OCI-LY1 (cell line): ENCODE results near the gene ANKRD40CL.

ENCODE experiments used
- EZH2 ChIP-seq: fragments of 200-600 bp; sonication (generic), shearing (Covaris generic); IDR thresholded peaks from 2 replicates; pipeline ENCODE4 v1.8.0; 2017; ENCODE audit warnings: borderline replicate concordance, mixed run types, mild to moderate bottlenecking, antibody characterized with exemption, low read length, moderate library complexity, mixed read lengths
- TF ChIP-seq, protein P1 (sequence below): fragments of 200-600 bp; sonication (generic), shearing (Covaris generic); IDR thresholded peaks from 2 replicates; pipeline ENCODE4 v1.5.1; 2017; ENCODE audit warnings: mild to moderate bottlenecking, antibody characterized with exemption, low read length, moderate library complexity, mixed read lengths

- TF ChIP-seq, protein P1, sequence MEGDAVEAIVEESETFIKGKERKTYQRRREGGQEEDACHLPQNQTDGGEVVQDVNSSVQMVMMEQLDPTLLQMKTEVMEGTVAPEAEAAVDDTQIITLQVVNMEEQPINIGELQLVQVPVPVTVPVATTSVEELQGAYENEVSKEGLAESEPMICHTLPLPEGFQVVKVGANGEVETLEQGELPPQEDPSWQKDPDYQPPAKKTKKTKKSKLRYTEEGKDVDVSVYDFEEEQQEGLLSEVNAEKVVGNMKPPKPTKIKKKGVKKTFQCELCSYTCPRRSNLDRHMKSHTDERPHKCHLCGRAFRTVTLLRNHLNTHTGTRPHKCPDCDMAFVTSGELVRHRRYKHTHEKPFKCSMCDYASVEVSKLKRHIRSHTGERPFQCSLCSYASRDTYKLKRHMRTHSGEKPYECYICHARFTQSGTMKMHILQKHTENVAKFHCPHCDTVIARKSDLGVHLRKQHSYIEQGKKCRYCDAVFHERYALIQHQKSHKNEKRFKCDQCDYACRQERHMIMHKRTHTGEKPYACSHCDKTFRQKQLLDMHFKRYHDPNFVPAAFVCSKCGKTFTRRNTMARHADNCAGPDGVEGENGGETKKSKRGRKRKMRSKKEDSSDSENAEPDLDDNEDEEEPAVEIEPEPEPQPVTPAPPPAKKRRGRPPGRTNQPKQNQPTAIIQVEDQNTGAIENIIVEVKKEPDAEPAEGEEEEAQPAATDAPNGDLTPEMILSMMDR, result no peak
- TF ChIP-seq EZH2, result no peak
Observed at GRCh38 chr17:50715471-50715870, 51.8 kb downstream of the ANKRD40CL start.
